ENCODE results near the gene SDK1.

The SDK1 gene

DNA sequence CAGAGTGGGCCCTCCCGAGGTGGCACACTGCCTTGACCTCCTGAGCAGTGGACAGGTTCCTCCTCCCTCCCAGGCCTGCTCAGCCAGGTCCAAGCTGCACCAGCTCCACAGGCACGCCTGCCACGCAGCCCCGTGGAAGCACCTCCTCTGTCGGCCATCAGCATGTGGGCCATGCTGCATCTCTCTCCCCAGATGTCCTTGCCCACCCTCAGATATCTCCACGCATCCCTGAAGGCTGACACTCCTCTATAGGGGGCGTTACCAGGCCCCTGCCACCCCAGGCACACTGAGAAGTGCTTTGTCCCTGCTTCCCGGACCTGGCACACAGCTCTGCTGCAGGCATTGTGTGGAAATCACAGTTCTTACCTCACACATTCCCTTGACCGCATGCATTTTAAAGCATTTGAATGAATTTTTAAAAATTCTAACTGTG lies 598.5 kb downstream of the SDK1 start:
- DNase-seq (ENCODE audit: low read depth): no peak
- TF ChIP-seq MAX (IDR thresholded peaks at IDR 0.05; ENCODE audit: low read depth, low read length): no peak
- TF ChIP-seq POLR2A (IDR thresholded peaks at IDR 0.05; ENCODE audit: extremely low read depth, insufficient read length): no peak
- no peak for TF ChIP-seq MYC (IDR thresholded peaks at IDR 0.05; ENCODE audit: low read depth, low read length)
- TF ChIP-seq, protein P1, sequence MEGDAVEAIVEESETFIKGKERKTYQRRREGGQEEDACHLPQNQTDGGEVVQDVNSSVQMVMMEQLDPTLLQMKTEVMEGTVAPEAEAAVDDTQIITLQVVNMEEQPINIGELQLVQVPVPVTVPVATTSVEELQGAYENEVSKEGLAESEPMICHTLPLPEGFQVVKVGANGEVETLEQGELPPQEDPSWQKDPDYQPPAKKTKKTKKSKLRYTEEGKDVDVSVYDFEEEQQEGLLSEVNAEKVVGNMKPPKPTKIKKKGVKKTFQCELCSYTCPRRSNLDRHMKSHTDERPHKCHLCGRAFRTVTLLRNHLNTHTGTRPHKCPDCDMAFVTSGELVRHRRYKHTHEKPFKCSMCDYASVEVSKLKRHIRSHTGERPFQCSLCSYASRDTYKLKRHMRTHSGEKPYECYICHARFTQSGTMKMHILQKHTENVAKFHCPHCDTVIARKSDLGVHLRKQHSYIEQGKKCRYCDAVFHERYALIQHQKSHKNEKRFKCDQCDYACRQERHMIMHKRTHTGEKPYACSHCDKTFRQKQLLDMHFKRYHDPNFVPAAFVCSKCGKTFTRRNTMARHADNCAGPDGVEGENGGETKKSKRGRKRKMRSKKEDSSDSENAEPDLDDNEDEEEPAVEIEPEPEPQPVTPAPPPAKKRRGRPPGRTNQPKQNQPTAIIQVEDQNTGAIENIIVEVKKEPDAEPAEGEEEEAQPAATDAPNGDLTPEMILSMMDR (IDR thresholded peaks at IDR 0.05; ENCODE audit: low read depth, low read length): no peak
- H3K4me3 ChIP-seq (ENCODE audit: low read depth, low read length): no peak overlapping the region

DNA sequence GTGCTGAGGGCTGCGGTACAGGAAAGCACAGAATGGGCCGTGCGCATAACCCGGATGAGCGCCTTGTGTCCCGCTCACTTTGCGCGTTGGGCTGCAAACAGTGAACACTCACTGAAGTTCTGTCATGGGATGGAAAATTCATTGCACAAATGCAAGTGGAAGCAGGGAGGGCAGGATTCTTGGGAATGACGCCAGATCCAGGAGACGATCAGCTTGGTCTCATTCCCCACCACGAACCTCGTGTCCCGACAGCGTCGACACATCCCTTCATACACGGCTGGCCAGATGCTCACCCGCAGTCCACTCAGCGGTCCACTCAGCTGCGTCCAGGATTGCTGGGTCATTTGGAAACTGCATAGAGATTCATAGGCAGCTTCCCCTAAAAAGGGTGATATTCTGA lies 607.1 kb downstream of the SDK1 start:
- H3K4me3 ChIP-seq (ENCODE audit: low read depth, low read length): no peak overlapping the region
- TF ChIP-seq POLR2A (IDR thresholded peaks at IDR 0.05; ENCODE audit: extremely low read depth, insufficient read length) (no peak), MAX (IDR thresholded peaks at IDR 0.05; ENCODE audit: low read depth, low read length) (no peak), MYC (IDR thresholded peaks at IDR 0.05; ENCODE audit: low read depth, low read length) (no peak)
- TF ChIP-seq, protein P1 (IDR thresholded peaks at IDR 0.05; ENCODE audit: low read depth, low read length): no peak
- DNase-seq (ENCODE audit: low read depth): no peak

- TF ChIP-seq MYC (IDR thresholded peaks at IDR 0.05; ENCODE audit: low read depth, low read length) (no peak), MAX (IDR thresholded peaks at IDR 0.05; ENCODE audit: low read depth, low read length) (no peak), POLR2A (IDR thresholded peaks at IDR 0.05; ENCODE audit: extremely low read depth, insufficient read length) (no peak)
- TF ChIP-seq, protein P1 (IDR thresholded peaks at IDR 0.05; ENCODE audit: low read depth, low read length): no peak
- no peak overlapping the region for H3K4me3 ChIP-seq (ENCODE audit: low read depth, low read length)
- no peak for DNase-seq (ENCODE audit: low read depth)
Observed at GRCh38 chr7:3909128-3909527, 608.1 kb downstream of the SDK1 start.

GRCh38 chr7:3910054-3910453 lies 609.0 kb downstream of the SDK1 start:
- no peak for DNase-seq (ENCODE audit: low read depth)
- no peak overlapping the region for H3K4me3 ChIP-seq (ENCODE audit: low read depth, low read length)
- TF ChIP-seq, protein P1 (IDR thresholded peaks at IDR 0.05; ENCODE audit: low read depth, low read length): no peak
- TF ChIP-seq POLR2A (IDR thresholded peaks at IDR 0.05; ENCODE audit: extremely low read depth, insufficient read length) (no peak), MAX (IDR thresholded peaks at IDR 0.05; ENCODE audit: low read depth, low read length) (no peak), MYC (IDR thresholded peaks at IDR 0.05; ENCODE audit: low read depth, low read length) (no peak)

DNA sequence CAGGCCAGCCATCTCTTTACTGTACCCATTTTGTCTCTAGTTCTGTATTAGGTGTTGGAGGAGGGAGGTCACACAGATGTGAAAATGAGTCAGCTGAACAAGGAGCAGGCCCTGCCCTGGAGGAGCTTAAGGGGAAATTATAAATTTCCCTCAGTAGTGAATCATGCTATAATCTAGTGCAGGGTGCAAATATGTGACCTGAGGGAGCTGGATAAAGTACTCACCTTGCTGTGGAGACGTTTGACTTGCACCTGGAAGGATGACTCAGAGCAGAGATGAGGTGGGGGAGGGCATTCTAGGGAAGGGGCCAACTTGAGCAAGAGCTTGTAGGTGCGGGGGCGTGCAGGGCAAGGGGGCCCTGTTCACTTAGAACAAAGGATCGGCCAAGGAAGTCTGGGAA lies 610.6 kb downstream of the SDK1 start:
- DNase-seq (ENCODE audit: low read depth): no peak
- no peak overlapping the region for H3K4me3 ChIP-seq (ENCODE audit: low read depth, low read length)
- TF ChIP-seq, protein P1 (IDR thresholded peaks at IDR 0.05; ENCODE audit: low read depth, low read length): no peak
- TF ChIP-seq MAX (IDR thresholded peaks at IDR 0.05; ENCODE audit: low read depth, low read length) (no peak), POLR2A (IDR thresholded peaks at IDR 0.05; ENCODE audit: extremely low read depth, insufficient read length) (no peak), MYC (IDR thresholded peaks at IDR 0.05; ENCODE audit: low read depth, low read length) (no peak)

DNA sequence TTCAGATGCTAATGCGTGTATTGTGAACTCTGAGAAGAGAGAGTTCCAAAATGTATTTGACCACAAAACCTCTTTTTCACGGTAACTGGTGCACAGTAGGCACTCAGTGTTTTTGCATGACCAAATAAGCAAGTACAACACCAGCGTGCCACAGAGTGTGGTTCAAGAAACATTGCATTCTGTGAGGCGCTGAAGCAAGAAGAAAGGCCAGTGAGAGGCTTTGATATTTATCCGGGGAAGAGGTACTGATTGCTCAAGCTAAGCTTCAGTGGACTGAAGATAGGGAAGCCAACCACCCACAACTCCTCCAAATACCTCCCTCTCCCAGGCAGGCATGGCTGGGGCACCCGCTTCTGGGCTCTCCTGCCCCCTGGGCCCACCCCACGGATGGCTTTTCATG lies 611.2 kb downstream of the SDK1 start:
- TF ChIP-seq MAX (IDR thresholded peaks at IDR 0.05; ENCODE audit: low read depth, low read length): no peak
- no peak for TF ChIP-seq MYC (IDR thresholded peaks at IDR 0.05; ENCODE audit: low read depth, low read length)
- TF ChIP-seq, protein P1 (IDR thresholded peaks at IDR 0.05; ENCODE audit: low read depth, low read length): no peak
- TF ChIP-seq POLR2A (IDR thresholded peaks at IDR 0.05; ENCODE audit: extremely low read depth, insufficient read length): no peak
- DNase-seq (ENCODE audit: low read depth): no peak
- H3K4me3 ChIP-seq (ENCODE audit: low read depth, low read length): no peak overlapping the region

Measured in NB4 (cell line).